Neural cell (in vitro differentiated cells): ENCODE data around the gene CROCC2. TPM values are rescaled to one million over a fixed set of nuclear protein-coding genes. Genes with fewer than 3 reads are reported as not detected.

Source experiments
- H2AFZ ChIP-seq: fragments of 200-600, 300-800 bp; sonication (generic), shearing (Covaris generic); 2 replicates; pipeline ENCODE4 v1.6.0; 2014; ENCODE audit warnings: low read depth, mild to moderate bottlenecking, antibody characterized with exemption, low read length, moderate library complexity
- H3F3A ChIP-seq: fragments of 200-600 bp; shearing (Covaris generic); 2 replicates; pipeline ENCODE4 v1.6.1; 2016; ENCODE audit warnings: mild to moderate bottlenecking, moderate library complexity, mixed read lengths, antibody characterized with exemption, low read length; ENCODE audit not compliant: insufficient read depth, poor library complexity, severe bottlenecking
- H3K27ac ChIP-seq: fragments of 200-600, 300-800 bp; sonication (generic), shearing (Covaris generic); 2 replicates; pipeline ENCODE4 v1.5.1; 2014; ENCODE audit warnings: mild to moderate bottlenecking, low read length, moderate library complexity
- H3K27me3 ChIP-seq: fragments of 300-800, 200-600 bp; sonication (generic), shearing (Covaris generic); 2 replicates; pipeline ENCODE4 v1.6.0; 2014; ENCODE audit warnings: mild to moderate bottlenecking, low read depth, low read length, moderate library complexity; ENCODE audit not compliant: insufficient read depth
- H3K36me3 ChIP-seq: fragments of 300-800, 200-600 bp; sonication (generic), shearing (Covaris generic); 2 replicates; pipeline ENCODE4 v1.5.1; 2014; ENCODE audit warnings: mild to moderate bottlenecking, antibody characterized with exemption, low read length, moderate library complexity; ENCODE audit not compliant: insufficient read depth
- H3K4me2 ChIP-seq: fragments of 300-800, 200-600 bp; sonication (generic), shearing (Covaris generic); 2 replicates; pipeline ENCODE4 v1.6.0; 2014; ENCODE audit warnings: mild to moderate bottlenecking, low read length
- H3K4me3 ChIP-seq: fragments of 300-800, 200-600 bp; sonication (generic), shearing (Covaris generic); 2 replicates; pipeline ENCODE4 v1.5.1; 2014; ENCODE audit warnings: mild to moderate bottlenecking, low read length, moderate library complexity
- H3K79me2 ChIP-seq: fragments of 200-600 bp; shearing (Covaris generic); replicated peaks from 2 replicates; pipeline ENCODE4 v1.6.0; 2014; ENCODE audit warnings: mild to moderate bottlenecking, low read length, moderate library complexity; ENCODE audit not compliant: insufficient read depth
- H3K9ac ChIP-seq: fragments of 300-800, 200-600 bp; sonication (generic), shearing (Covaris generic); 2 replicates; pipeline ENCODE4 v1.6.1; 2016; ENCODE audit warnings: mild to moderate bottlenecking, low read length, mixed read lengths
- H3K9me2 ChIP-seq: fragments of 200-600 bp; shearing (Covaris generic); 2 replicates; pipeline ENCODE4 v1.6.1; 2016; ENCODE audit warnings: mild to moderate bottlenecking, low read length, mixed read lengths; ENCODE audit not compliant: insufficient read depth
- H3K9me3 ChIP-seq: fragments of 200-600, 300-800 bp; sonication (generic), shearing (Covaris generic); 2 replicates; pipeline ENCODE4 v1.6.1; 2016; ENCODE audit warnings: mild to moderate bottlenecking, mixed run types, low read length, moderate library complexity, mixed read lengths
- H4K20me1 ChIP-seq: fragments of 200-600 bp; shearing (Covaris generic); 2 replicates; pipeline ENCODE4 v1.6.1; 2016; ENCODE audit warnings: mild to moderate bottlenecking, mixed run types; ENCODE audit not compliant: insufficient read depth
- CTCF ChIP-seq: fragments of 450-650 bp; IDR thresholded peaks from 2 replicates; pipeline ENCODE4 v1.5.1; 2014; ENCODE audit warnings: antibody characterized with exemption, mild to moderate bottlenecking, moderate library complexity; ENCODE audit not compliant: poor library complexity, severe bottlenecking
- EP300 ChIP-seq: fragments of 450-650 bp; conservative IDR thresholded peaks from 2 replicates; pipeline ENCODE4 v1.6.1; 2014; ENCODE audit warnings: antibody characterized with exemption, mild to moderate bottlenecking, moderate library complexity; ENCODE audit not compliant: poor library complexity, severe bottlenecking
- EZH2 ChIP-seq: fragments of 200-600, 300-800 bp; shearing (Covaris generic), sonication (generic); IDR thresholded peaks from 2 replicates; pipeline ENCODE4 v1.6.1; 2014; ENCODE audit warnings: antibody characterized with exemption, low read length, borderline replicate concordance, mild to moderate bottlenecking; ENCODE audit not compliant: insufficient read depth, poor library complexity, severe bottlenecking
- MXI1 ChIP-seq: fragments of 450-650 bp; conservative IDR thresholded peaks from 2 replicates; pipeline ENCODE4 v1.6.1; 2014; ENCODE audit warnings: antibody characterized with exemption, mild to moderate bottlenecking; ENCODE audit not compliant: poor library complexity, severe bottlenecking
- POLR2AphosphoS5 ChIP-seq: IDR thresholded peaks from 2 replicates; pipeline ENCODE4 v1.6.1; 2012
- RAD21 ChIP-seq: fragments of 450-650 bp; conservative IDR thresholded peaks from 2 replicates; pipeline ENCODE4 v1.6.1; 2014; ENCODE audit warnings: antibody characterized with exemption, mild to moderate bottlenecking, moderate library complexity
- REST ChIP-seq: IDR thresholded peaks from 2 replicates; pipeline ENCODE4 v1.6.1; 2012; ENCODE audit warnings: borderline replicate concordance
- SMC3 ChIP-seq: fragments of 450-650 bp; conservative IDR thresholded peaks from 2 replicates; pipeline ENCODE4 v1.6.1; 2014; ENCODE audit warnings: antibody characterized with exemption, mild to moderate bottlenecking, moderate library complexity; ENCODE audit not compliant: poor library complexity
- TAF1 ChIP-seq: IDR thresholded peaks from 2 replicates; pipeline ENCODE4 v1.6.1; 2012; ENCODE audit warnings: low read depth
- polyA plus RNA-seq: library from polyadenylated mRNA; depleted of rRNA; stranded (reverse); fragments of >200 nt; gene quantifications from 2 replicates; pipeline ENCODE4 v1.2.3, GENCODE V29; 2014

Gene CROCC2
- polyA plus RNA-seq, 1 donor from 2014 or later = 0.09 TPM

DNA sequence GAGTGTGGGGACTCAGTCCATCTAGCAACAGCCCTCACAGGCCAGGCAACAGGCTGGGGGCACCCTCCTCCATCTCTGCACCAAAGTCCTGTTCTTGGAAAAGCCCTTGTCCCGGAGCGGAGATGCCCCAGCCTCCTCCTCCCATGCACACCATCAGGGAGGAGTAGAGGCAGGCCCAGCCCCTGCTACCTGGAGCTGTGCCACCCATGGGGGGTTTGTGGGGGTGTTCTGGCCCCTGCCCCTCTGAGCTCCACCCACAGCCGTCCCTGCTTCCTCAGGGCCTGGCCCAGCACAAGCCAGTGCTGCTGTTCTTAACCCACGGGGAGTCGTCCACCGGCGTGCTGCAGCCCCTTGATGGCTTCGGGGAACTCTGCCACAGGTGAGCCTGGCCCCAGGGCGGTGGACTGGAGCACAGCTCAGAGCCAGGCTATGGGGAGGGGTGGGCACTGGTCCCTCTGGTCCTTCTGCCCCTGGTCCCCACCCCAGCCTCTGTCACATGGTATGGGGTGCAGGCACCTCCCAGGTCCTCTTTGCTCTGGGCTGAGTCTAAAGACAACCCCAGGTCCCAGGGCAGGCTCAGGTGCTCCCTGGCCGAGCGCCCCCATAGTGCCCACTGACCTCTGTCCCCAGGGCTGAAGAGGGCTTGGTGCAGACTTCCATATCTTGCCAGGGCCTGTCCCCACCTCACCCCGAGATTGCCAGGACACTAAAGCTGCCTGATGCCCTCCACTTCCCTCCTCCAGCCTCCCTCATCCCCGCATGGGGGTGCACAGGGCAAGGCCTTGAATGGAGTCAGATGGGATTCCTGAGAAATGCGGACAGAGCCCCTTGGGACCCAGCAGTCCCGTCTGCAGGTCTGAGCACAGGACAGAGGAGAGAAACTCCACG, 34.8 kb upstream of the CROCC2 start:
- Histone ChIP-seq H4K20me1 (no peaks in the 10 kb centered on the region), H2AFZ (no peak overlapping the region), H3K9ac (no peak overlapping the region), H3K36me3 (no peaks in the 10 kb centered on the region), H3K27me3 (no peaks in the 10 kb centered on the region), H3F3A (no peaks in the 10 kb centered on the region), H3K4me2 (no peak overlapping the region), H3K9me3 (no peaks in the 10 kb centered on the region), H3K79me2 (no peaks in the 10 kb centered on the region), H3K9me2 (no peaks in the 10 kb centered on the region), H3K4me3 (no peak overlapping the region), H3K27ac (no peak overlapping the region)
- TF ChIP-seq REST = no peak
- no peak for TF ChIP-seq SMC3
- no peak for TF ChIP-seq MXI1
- TF ChIP-seq CTCF = no peak

GRCh38 chr2:240872317-240873097, 33.6 kb upstream of the CROCC2 start:
- H3K27ac ChIP-seq = no peak overlapping the region
- H3K9ac ChIP-seq = no peak overlapping the region
- H4K20me1 ChIP-seq = no peaks in the 10 kb centered on the region
- no peaks in the 10 kb centered on the region for H3K36me3 ChIP-seq
- H3K9me3 ChIP-seq = no peaks in the 10 kb centered on the region
- H2AFZ ChIP-seq = no peak overlapping the region
- no peak overlapping the region for H3K4me3 ChIP-seq
- H3K27me3 ChIP-seq = no peaks in the 10 kb centered on the region
- no peaks in the 10 kb centered on the region for H3K79me2 ChIP-seq
- TF ChIP-seq RAD21 (no peak), EZH2 (no peak), MXI1 (no peak), TAF1 (no peak), CTCF (no peak), EP300 (no peak), POLR2AphosphoS5 (no peak), SMC3 (no peak), REST (no peak)
- no peaks in the 10 kb centered on the region for H3K9me2 ChIP-seq
- no peaks in the 10 kb centered on the region for H3F3A ChIP-seq
- no peak overlapping the region for H3K4me2 ChIP-seq
